Osteoblast (primary cell): ENCODE measurements around the gene CDH15. TPM values are rescaled to one million over a fixed set of nuclear protein-coding genes. Genes with fewer than 3 reads are reported as not detected.

Experiments used
- DNase-seq: peaks from one replicate; pipeline ENCODE4 v3.0.0; 2011; ENCODE audit warnings: low spot score, mixed read lengths; ENCODE audit not compliant: insufficient read length; ENCODE audit errors: missing footprints
- H2AFZ ChIP-seq: 2 replicates; pipeline ENCODE4 v1.6.0; 2011; ENCODE audit warnings: mild to moderate bottlenecking, low read length
- H3K27ac ChIP-seq: 2 replicates; pipeline ENCODE4 v1.5.1; 2011; ENCODE audit warnings: mild to moderate bottlenecking, low read depth, low read length, moderate library complexity
- H3K27me3 ChIP-seq: 2 replicates; pipeline ENCODE4 v1.6.0; 2012; ENCODE audit warnings: mild to moderate bottlenecking, control low read depth, inconsistent platforms, low read length, moderate library complexity; ENCODE audit not compliant: insufficient read depth
- H3K36me3 ChIP-seq: 2 replicates; pipeline ENCODE4 v1.5.1; 2011; ENCODE audit warnings: mild to moderate bottlenecking, low read length, control low read depth, moderate library complexity; ENCODE audit not compliant: insufficient read depth
- H3K4me1 ChIP-seq: 2 replicates; pipeline ENCODE4 v1.5.1; 2011; ENCODE audit warnings: mild to moderate bottlenecking, low read length, control low read depth, moderate library complexity; ENCODE audit not compliant: insufficient read depth
- H3K4me2 ChIP-seq: 2 replicates; pipeline ENCODE4 v1.6.0; 2011; ENCODE audit warnings: mild to moderate bottlenecking, low read length; ENCODE audit not compliant: insufficient read depth
- H3K4me3 ChIP-seq: fragments of 200-600 bp; sonication (generic); 3 replicates; pipeline ENCODE4 v1.5.1; 2012; ENCODE audit warnings: mild to moderate bottlenecking, low read length, inconsistent platforms; ENCODE audit not compliant: insufficient read depth
- H3K79me2 ChIP-seq: 2 replicates; pipeline ENCODE4 v1.6.0; 2012; ENCODE audit warnings: mild to moderate bottlenecking, low read length, control low read depth, inconsistent platforms; ENCODE audit not compliant: insufficient read depth
- H3K9me3 ChIP-seq: 2 replicates; pipeline ENCODE4 v1.5.1; 2011; ENCODE audit warnings: low read depth, low read length, control low read depth
- H4K20me1 ChIP-seq: 2 replicates; pipeline ENCODE4 v1.6.0; 2012; ENCODE audit warnings: mild to moderate bottlenecking, low read length, control low read depth; ENCODE audit not compliant: insufficient read depth
- CTCF ChIP-seq: IDR thresholded peaks from 2 replicates; pipeline ENCODE4 v1.5.1; 2011; ENCODE audit warnings: mild to moderate bottlenecking, low read depth, low read length, moderate library complexity; ENCODE audit errors: extremely low read depth
- total RNA-seq: library from RNA; depleted of rRNA; stranded (reverse); fragments of >200 nt; gene quantifications from 2 replicates; pipeline ENCODE4 v1.2.3, GENCODE V29; 2012

The CDH15 gene
- total RNA-seq, 1 donor = 2.2 TPM

DNA sequence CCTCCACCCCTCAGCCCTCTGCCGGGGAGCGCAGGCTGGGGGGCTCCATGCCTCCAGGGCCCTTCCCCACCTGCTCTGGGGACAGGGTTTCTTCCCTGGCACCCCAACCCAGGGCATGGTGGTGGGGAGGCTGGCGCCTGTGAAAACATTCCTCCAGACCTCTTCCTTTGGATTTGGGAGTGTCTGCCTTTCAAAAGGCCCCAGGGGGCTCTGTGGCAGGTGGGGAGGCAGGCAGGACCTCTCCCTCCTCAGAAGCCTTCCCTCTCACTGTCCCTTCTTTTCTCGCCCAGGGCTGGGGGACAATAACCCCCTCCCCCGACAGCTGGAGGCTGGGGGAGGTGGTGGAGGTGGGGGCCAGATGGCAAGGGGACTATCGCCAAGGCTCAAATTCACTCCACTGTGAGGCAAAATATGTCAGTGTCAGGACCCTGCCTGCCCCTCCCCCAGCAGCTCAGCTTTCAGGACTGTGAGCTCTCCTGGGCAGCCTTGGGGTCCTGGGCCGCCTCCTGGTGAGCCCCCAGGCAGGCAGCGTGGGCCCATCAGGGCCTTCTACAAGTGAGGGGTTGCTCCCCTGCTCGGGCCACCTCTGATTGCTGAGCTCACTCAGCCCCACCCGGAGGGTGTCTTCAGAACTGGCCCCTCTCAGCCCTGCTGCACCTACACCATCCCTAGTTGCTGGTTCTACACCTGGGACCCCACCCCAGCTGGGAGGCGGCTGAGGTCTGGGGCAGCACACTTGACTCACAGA lies 1.8 kb downstream of the CDH15 start:
- Histone ChIP-seq H3K4me1 (peaks cover 11% of the 10 kb centered on the region), H3K9me3 (no peaks in the 10 kb centered on the region), H3K27me3 (peaks cover 5% of the 10 kb centered on the region), H3K4me3 (no peak overlapping the region), H3K27ac (no peak overlapping the region), H3K79me2 (no peaks in the 10 kb centered on the region), H2AFZ (no peak overlapping the region), H3K4me2 (no peak overlapping the region), H4K20me1 (no peaks in the 10 kb centered on the region), H3K36me3 (no peaks in the 10 kb centered on the region)
- TF ChIP-seq CTCF = no peak
- peak; percentile 92 for DNase-seq

DNA sequence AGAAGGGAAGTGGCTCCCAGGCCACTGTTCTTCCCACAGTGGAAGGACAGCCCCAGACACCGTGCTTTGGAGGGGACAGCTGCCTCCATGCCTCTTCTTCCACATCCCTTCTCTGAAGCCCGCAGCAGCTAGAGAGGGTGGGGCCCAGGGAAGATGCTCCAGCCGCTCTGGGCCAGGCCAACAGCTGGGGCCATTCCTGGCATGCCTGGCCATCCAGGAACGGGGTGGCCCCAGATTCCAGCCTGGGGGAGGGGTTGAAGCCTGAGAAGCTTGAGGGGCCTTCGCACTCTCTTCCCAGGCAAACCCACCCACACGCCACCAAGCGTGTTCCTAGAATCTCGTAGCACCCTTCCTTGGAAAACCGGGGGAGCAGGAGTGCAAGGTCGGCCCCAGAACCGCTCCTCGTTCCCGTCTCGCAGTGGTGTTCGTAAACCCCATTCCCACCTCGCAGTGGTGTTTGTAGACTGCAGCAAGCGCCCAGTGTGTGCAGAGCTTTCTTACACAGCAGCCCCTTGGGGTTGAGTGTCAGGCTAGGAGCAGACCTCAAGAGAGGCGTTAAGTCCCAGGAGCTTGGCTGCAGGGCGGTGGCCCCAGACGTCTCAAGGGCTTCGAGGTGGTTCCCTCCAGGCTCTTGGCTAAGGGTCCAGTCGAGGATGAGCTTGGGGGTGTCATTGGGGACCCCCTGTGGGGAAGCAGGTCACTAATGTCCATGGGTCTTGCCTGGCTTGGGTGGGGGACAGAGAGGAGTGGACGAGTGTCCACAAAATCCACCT lies 2.7 kb downstream of the CDH15 start:
- Histone ChIP-seq H3K36me3 (no peaks in the 10 kb centered on the region), H4K20me1 (no peaks in the 10 kb centered on the region), H3K27me3 (peaks cover 5% of the 10 kb centered on the region), H3K79me2 (no peaks in the 10 kb centered on the region), H3K4me1 (peaks cover 11% of the 10 kb centered on the region), H3K4me3 (no peak overlapping the region), H3K9me3 (no peaks in the 10 kb centered on the region), H3K4me2 (no peak overlapping the region), H3K27ac (no peak overlapping the region), H2AFZ (peak overlapping the region; percentile 76)
- DNase-seq = peak; percentile 81
- no peak for TF ChIP-seq CTCF

DNA sequence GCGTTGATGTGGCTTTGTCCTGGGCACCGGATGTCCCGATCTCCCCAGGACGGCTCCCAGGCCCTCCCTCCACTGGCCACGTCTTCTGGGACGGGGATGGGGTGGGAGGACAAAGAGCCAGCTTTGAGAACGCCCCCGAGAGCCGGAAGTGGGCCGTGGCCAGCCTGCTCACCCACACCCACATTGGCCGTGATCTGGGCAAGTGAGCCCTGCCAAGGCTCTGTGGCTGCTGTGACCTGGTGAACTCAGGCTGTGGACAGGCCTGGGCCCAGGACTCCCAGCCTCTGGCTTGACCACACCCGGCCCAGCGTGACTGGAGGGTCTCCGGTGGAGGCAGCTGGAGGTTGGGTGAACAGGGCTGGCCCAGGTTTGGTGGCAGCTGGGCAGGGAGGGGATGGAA lies 3.3 kb downstream of the CDH15 start:
- Histone ChIP-seq H3K27ac (no peak overlapping the region), H3K79me2 (no peaks in the 10 kb centered on the region)

More for the DNA sequence above, 3.3 kb downstream of the CDH15 start:
- Histone ChIP-seq H3K27me3 (peaks cover 5% of the 10 kb centered on the region), H4K20me1 (no peaks in the 10 kb centered on the region), H3K36me3 (no peaks in the 10 kb centered on the region), H2AFZ (peak overlapping the region; percentile 76), H3K4me1 (peaks cover 11% of the 10 kb centered on the region), H3K9me3 (no peaks in the 10 kb centered on the region), H3K4me2 (peak overlapping the region; percentile 4), H3K4me3 (no peak overlapping the region)
- DNase-seq = peak; percentile 95
- TF ChIP-seq CTCF = no peak
